GM21737 (cell line): ENCODE measurements around the gene SMARCA5.
"Not testable (repeated sequence)": the region's sequence is repeated elsewhere in the genome, so short reads cannot be mapped to it uniquely, and the experiment has no call there.

Source experiments
- ATAC-seq: cut with Tn5 transposase; IDR thresholded peaks from one replicate; pipeline ENCODE4 v1.9.1; 2021; ENCODE audit warnings: mild to moderate bottlenecking, moderate library complexity; ENCODE audit not compliant: unreplicated experiment

The SMARCA5 gene, protein sequence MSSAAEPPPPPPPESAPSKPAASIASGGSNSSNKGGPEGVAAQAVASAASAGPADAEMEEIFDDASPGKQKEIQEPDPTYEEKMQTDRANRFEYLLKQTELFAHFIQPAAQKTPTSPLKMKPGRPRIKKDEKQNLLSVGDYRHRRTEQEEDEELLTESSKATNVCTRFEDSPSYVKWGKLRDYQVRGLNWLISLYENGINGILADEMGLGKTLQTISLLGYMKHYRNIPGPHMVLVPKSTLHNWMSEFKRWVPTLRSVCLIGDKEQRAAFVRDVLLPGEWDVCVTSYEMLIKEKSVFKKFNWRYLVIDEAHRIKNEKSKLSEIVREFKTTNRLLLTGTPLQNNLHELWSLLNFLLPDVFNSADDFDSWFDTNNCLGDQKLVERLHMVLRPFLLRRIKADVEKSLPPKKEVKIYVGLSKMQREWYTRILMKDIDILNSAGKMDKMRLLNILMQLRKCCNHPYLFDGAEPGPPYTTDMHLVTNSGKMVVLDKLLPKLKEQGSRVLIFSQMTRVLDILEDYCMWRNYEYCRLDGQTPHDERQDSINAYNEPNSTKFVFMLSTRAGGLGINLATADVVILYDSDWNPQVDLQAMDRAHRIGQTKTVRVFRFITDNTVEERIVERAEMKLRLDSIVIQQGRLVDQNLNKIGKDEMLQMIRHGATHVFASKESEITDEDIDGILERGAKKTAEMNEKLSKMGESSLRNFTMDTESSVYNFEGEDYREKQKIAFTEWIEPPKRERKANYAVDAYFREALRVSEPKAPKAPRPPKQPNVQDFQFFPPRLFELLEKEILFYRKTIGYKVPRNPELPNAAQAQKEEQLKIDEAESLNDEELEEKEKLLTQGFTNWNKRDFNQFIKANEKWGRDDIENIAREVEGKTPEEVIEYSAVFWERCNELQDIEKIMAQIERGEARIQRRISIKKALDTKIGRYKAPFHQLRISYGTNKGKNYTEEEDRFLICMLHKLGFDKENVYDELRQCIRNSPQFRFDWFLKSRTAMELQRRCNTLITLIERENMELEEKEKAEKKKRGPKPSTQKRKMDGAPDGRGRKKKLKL

DNA sequence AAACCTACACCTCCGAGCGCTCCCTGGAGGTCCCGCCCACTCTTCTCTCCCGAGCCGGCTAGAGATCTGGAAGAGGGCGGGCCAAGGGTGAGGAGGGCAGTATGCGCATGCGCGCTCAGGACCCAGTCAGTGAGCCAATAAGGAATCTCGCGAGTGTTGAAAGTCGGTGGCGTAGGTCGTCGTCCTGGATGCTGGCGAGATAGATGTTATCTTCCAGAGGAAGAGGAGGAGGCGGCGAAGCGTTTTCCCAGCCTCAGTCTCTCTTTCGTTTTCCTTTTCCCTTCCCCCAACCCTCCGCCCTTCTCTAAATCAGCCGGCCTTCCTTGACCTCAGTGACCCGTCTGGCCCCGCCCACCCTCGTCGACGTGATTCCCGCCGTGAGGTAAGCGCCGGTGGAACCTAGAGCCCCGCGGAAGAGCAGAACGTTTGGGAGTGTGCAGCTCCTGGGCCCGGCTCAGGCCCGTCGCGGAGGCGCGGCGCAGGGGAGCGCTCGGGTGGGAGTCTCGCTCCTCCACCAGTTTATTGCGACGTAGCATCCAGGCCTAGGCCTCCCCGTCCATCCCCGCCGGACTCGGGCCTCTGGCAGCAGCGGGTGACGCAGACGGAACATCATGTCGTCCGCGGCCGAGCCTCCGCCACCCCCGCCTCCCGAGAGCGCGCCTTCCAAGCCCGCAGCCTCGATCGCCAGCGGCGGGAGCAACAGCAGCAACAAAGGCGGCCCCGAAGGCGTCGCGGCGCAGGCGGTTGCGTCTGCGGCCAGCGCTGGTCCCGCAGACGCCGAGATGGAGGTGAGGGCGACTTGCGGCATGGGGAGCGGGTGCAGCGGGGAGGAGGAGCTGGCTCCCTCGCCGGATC is at the start of gene SMARCA5:
TSS of gene SMARCA5 (plus strand) at position 389 of the 855 bp plus-strand sequence. CDS start at position 612, 223 bp downstream.
- peak; percentile 88 for ATAC-seq

DNA sequence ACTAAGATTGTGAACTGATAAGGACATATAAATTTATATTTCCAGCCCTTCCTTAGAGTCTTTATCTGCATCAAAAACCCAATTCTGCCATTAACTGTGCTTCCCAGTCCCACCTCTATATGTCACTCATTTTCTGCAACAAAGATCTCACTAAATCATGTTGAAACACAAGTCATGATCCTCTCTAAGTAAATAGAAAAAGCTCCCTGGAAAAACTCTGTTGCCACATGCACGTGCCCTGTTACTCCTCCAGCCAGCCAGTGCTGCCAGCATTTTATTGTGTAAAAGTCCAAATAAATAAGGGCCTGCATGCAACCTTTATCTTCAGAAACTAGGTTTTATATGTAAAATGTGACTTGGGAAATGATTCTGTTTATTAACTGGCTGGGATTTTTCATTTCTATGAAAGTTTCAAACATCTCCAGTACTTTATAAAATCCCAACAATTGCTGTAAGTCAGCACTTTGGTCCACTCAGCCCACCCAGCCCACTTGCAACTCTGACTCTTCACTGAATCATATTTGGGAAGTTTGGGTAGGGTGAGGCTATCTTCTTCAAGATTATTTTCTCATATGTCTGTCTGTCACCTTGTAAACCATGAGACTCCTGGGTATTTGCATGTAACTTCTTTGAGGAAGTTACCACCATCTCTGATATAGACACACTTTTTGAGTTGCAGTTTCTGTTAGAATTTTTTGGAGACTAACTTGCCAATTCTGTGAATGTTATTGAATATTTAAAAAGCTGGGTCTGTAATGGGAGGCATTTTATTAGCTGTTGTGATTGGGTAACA is 40.0 kb upstream of the SMARCA5 start:
- ATAC-seq: no peak

DNA sequence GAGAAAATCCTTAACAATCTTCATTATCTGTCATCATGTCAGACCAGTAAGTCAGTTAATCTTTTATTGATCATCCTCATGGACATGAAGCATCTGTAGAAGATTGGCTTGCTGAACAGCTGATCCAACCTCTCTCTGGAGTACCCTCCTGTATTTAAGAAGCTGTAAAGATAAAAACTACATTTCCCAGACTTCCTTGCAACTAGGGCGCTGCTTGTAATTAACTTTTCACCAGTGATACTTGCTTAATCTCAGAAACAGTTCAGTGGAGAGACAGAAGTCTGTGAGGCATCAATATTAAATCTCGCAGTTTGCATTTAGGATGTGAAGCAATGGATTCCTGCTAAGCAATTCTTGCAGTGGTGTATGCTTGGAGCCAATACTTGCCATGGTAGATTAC is 36.0 kb upstream of the SMARCA5 start:
- no peak for ATAC-seq

- ATAC-seq: no peak
These were observed 32.1 kb upstream of the SMARCA5 start for GRCh38 chr4:143481361-143481760.

GRCh38 chr4:143482840-143483239 is 30.7 kb upstream of the SMARCA5 start:
- ATAC-seq: no peak

DNA sequence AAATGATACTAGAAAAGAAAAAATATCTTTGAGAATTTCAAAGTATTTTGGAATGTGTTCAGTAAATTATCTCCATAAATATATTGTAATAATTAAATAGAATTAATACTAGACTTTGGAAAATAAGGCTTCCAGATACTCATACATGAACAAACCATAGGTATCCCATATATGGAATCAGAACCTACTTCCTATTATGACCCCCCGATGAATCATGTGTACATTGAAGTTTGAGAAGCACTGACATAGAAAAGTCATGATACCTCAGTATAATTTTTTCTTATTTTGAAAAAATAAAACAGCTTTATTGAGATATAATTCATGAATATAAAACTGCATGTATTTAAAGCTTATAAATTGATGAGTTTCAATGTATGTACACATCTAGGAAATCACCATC is 27.2 kb upstream of the SMARCA5 start:
- no peak for ATAC-seq

GRCh38 chr4:143488687-143489086 is 24.8 kb upstream of the SMARCA5 start:
- ATAC-seq: no peak

DNA sequence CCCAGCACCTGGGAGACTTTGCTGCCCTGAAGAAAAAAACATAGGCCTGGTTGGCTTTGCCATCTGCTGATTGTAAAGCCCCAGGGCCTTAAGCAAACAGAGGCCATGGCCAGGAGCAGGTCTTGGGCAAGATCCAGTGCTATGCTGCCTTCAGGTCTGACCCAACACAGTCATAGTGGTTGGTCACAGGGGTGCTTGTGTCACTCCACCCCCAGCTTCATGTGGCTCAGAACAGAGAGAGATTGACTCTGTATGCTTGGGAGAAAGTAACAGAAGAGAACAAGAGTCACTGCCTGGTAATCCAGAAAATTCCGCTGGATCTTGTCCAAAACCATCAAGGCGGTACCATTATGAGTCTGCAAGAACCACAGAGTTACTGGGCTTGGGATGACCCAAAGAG is 24.4 kb upstream of the SMARCA5 start:
- ATAC-seq: no peak

DNA sequence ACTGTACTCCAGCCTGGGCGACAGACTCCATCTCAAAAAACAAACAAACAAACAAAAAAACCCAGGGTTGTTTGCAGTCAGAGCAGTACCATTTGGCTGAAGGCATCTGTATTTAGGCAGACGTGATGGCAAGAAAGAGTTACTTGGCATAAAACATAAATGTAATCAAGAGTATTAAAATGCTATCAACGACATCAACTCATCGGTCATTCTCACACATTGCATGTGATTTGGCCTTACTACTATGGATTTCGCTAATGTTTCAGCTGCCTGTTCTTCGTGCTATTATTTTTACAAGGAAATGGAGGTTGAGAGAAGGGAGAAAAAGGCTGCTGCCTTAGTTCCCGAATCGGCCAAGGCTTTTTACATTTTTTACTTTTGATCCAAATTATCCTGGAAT is 15.5 kb upstream of the SMARCA5 start:
- no peak for ATAC-seq

- ATAC-seq: no peak
These were observed 11.3 kb upstream of the SMARCA5 start for GRCh38 chr4:143502231-143502630.

GRCh38 chr4:143506031-143506430 is 7.5 kb upstream of the SMARCA5 start:
- no peak for ATAC-seq

- no peak for ATAC-seq
These were observed 1.6 kb upstream of the SMARCA5 start for GRCh38 chr4:143511906-143512305.

GRCh38 chr4:143512978-143513313 is 556 bp upstream of the SMARCA5 start:
- no peak for ATAC-seq

DNA sequence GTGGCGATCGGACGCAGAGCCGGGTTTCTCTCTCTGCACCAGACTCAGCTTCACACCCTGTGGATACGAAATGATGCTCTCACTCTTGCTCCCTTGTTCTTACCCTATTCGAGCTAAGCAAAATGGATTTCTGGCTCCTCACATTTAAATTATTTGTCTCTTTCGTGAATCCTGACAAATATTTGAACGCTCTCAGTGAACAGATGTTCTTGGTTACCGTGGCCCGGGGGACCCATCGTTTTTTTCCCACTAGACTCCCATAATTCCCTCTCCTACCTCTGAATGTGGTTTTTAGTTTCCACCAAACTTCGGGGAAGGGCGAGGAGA is 630 bp downstream of the SMARCA5 start:
- no peak for ATAC-seq

GRCh38 chr4:143514497-143514896 is 995 bp downstream of the SMARCA5 start:
- no peak for ATAC-seq

- ATAC-seq: no peak
These were observed 1.4 kb downstream of the SMARCA5 start for GRCh38 chr4:143514901-143515300.

- ATAC-seq: no peak
These were observed 2.4 kb downstream of the SMARCA5 start for GRCh38 chr4:143515905-143516304.

DNA sequence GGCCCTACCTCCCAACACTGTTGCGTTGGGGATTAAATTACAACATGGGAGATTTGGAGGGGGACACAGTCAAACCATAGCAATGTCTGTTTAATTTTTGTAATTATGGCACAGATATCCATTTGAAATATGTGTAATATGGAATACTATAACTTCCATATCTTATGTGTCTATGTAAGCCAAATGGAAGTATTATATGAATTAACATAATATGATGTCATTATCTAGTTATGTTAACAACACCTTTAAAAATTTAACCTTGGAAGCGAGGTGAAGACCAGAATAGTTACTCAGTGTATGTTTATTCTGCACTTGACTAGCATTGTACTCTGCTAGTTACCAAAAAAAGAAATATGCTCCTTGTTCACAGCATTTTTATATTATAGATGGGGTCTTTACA is 4.3 kb downstream of the SMARCA5 start:
- no peak for ATAC-seq

GRCh38 chr4:143524211-143524610 is 10.7 kb downstream of the SMARCA5 start:
- ATAC-seq: no peak

DNA sequence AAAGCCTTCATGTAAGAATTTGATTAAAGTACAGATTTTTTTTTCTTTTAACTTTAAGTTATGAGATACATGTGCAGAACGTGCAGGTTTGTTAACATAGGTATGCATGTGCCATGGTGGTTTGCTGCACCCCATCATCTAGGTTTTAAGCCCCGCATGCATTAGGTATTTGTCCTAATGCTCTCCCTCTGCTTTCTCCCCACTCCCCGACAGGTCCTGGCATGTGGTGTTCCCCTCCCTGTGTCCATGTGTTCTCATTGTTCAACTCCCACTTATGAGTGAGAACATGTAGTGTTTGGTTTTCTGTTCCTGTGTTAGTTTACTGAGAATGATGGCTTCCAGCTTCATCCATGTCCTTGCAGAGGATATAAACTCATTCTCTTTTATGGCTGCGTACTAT is 14.5 kb downstream of the SMARCA5 start:
- not testable (repeated sequence) for ATAC-seq
